Kasumi-1 (cell line): Measurements from ENCODE around the gene CD36.

Experiments used
- DNase-seq, 2 experiments: peaks; one replicate each; lab custom pipeline; 2025; lab: John Stamatoyannopoulos, UW

CD36 gene

GRCh38 chr7:80703272-80703671 is 64.8 kb downstream of the CD36 start:
- no peak for DNase-seq

DNA sequence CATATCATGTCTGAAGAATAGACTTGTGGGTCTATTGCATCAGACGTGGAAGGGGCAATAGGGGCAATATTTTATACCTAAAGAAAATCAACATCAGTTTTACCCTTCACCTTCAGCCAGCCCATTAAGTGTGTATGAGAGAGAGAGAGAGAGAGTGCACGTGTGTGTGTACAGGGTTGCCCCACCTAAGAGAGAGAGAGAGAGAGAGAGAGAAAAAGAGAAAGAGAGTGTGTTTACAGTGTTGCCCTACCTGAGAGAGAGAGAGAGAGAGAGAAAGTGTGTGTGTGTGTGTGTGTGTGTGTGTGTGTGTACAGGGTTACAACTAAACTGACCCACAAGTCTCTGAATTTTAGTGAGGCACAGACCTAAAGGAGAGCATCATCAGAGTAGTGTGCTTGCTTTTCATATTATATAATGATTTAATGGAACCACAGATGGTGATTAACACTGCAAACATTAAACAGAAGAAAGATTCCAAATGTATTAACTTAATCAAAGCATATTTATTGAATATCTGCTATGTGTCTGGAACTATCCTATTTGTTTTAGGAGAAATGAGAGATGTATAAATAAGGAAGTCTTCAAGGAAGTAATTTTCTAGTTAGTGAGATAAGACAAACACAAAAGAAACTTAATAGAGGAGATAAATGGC is 66.8 kb downstream of the CD36 start:
- DNase-seq = no peak

GRCh38 chr7:80707318-80707717 is 68.9 kb downstream of the CD36 start:
- no peak for DNase-seq

DNA sequence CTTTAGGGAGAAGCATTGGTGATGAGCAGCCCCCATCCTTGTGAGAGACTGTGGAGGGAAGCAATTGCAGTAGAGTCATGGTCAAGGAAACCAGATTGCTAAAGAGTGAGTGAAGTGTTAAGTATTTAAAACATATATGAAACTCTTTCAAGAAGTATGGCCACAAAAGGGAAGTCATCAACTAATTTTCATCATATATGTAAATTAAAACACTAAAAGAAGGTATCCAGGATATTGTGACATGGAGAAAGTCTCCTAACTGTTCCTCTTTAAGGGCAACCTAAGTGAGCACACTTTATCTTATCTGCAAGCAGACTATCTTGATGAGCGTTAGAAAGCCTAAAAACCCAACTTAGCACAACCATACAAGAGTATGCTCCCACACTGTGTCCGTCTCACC is 69.7 kb downstream of the CD36 start:
- peak in 1 of 2 experiments; percentile 17 for DNase-seq

DNA sequence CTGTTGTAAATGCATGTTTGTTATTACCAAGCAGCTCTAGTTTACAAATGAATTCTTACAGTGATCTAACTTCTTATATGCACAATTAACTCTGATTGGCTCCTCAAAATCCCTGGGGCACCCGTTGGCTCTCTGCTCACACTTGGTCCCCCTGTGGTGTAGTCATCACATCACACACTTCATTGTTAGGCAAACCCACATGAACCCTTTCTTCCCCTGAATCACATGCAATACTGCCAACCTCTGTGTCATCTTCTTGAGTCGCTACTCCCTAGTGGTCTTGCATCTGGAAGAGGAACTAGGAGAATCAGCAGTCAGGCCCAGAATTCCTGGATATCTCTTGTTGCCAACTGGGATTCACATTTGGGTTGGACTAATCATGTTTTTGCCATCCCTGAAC is 73.1 kb downstream of the CD36 start:
- no peak for DNase-seq

GRCh38 chr7:80719261-80719660 is 80.8 kb downstream of the CD36 start:
- no peak for DNase-seq

- DNase-seq = no peak
These were observed 81.7 kb downstream of the CD36 start for GRCh38 chr7:80720146-80720545.

GRCh38 chr7:80721883-80722615 is 83.6 kb downstream of the CD36 start:
- DNase-seq = peak; percentile 34 to 37

DNA sequence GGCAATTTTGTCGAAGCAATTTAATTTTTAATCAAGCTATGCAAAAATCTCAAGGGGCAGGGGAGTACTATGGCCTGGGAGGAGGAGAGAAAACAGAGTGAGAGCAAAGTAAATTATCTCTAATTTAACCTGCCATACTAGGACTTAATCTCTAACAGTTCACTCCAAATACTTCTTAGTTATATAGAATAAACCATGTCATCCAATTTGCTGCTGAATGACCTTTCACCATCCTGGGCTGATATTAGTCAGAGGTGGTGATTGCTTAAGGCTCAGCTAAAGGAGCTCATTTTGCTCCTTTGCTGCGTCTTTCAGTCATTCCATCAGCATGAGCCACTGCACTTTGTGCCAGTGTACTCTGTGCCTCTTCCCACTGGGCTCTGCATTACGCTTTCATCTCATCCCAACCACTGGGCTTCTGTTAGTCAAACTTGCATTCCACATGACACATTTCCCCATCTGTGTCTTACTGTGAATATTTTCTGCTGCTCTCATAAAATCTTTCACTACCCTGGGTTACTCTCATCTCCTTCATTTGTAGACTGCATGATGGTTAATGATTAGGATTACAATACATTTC is 84.3 kb downstream of the CD36 start:
- no peak for DNase-seq

- no peak for DNase-seq
These were observed 85.9 kb downstream of the CD36 start for GRCh38 chr7:80724249-80724871.

DNA sequence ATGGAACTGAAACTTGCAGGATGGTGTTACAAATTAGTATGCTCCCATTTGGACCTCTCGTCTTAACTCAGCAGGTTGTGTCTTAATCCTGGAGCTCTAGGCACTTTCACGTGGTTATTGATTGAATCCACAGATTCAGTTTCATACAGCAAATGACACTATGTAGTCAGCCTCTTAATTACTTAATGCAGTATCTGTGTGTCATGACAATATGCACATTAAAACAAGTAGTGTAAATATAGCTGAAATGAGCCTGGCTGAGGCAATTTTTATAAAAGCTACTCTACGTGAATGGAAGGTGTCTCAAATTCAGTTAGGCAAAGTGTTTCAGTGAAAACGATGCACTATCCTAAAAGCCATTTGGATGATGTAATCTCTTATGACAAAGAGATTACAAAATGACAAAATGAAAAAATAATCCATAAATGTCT is 86.8 kb downstream of the CD36 start:
- DNase-seq = no peak
